GM19035 (cell line): ENCODE measurements around the gene DPYSL4.
"Not testable (repeated sequence)": the region's sequence is repeated elsewhere in the genome, so short reads cannot be mapped to it uniquely, and the experiment has no call there.

Source experiments
- ATAC-seq: cut with Tn5 transposase; IDR thresholded peaks from one replicate; pipeline ENCODE4 v1.9.1; 2021; ENCODE audit not compliant: unreplicated experiment

Gene DPYSL4

GRCh38 chr10:132149271-132149670 lies 37.5 kb upstream of the DPYSL4 start:
- ATAC-seq: no peak

GRCh38 chr10:132149917-132150316 lies 36.8 kb upstream of the DPYSL4 start:
- ATAC-seq: no peak

DNA sequence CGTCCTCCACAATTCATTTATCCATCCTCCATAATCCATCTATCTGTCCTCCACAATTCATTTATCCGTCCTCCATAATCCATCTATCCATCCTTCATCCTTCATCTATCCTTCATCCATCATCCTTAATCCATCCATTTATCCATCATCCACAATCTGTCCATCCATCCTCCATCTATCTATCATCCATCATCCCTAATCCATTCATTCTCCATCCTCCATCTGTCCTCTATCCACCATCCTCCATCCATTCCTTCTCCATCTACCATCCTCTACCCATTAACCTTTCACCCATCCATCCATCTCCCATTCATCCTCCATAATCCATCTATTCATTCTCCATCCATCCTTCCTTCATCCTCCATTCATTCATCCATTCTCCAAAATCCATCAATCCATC lies 36.0 kb upstream of the DPYSL4 start:
- ATAC-seq: no peak

DNA sequence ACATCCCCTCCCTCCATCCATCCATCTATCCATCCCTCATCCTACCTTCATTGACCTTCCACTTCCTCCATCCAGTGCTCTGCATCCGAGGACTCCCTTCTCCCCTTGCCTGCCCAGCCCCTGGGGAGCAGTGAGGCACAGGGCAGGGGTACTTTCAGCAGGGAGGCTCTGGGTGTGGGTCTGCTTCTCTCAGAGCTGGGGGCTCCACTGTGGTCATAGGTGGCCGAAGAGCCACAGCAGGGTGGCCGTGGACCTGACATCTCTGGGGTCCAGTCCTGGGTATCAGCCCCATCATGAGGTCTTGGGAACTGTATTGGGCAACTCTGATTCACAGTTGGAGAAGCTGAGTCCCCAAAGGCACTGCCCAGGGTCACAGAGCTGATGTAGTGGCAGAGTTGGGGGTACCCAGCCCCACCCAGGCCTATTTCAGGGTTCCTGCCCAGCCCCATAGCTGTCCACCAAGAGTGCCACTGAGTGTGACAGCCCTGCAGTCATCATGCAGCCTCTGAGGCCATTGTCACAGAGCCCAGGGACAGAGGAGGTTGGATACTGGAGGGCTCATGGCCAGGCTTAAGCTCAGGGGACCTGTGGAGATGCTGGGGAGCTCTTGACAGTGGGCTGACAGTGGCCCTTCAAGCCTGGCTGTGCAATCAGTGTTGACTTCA lies 35.3 kb upstream of the DPYSL4 start:
- no peak for ATAC-seq

DNA sequence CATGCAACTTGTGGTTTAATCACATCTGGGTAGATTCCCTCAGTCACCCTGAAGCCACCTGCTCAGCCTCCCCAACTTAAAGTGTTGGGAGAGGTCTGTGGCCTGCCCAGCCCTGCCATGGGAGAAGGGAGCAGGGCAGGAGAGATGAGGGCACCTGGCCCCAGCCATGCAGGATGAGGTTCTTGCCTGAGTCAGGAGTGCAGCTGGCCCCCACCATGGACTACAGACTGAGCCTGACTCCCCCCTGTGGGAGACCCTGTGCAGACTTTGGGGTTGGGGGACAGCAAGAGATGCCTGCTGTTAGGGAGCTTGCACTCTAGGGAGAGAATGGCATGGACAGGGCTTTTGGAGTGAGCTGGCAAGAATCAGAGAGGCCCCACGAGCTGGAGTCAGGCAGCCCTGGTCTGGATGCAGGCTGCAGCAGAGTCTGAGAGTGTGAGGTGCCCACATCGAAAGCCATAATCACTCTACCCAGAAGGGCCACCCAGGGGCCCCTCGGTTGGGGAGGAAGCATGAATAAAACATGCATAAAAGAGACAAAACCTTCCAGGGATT lies 34.7 kb upstream of the DPYSL4 start:
- no peak for ATAC-seq

- no peak for ATAC-seq
Measured at GRCh38 chr10:132152896-132153580, 33.7 kb upstream of the DPYSL4 start.

DNA sequence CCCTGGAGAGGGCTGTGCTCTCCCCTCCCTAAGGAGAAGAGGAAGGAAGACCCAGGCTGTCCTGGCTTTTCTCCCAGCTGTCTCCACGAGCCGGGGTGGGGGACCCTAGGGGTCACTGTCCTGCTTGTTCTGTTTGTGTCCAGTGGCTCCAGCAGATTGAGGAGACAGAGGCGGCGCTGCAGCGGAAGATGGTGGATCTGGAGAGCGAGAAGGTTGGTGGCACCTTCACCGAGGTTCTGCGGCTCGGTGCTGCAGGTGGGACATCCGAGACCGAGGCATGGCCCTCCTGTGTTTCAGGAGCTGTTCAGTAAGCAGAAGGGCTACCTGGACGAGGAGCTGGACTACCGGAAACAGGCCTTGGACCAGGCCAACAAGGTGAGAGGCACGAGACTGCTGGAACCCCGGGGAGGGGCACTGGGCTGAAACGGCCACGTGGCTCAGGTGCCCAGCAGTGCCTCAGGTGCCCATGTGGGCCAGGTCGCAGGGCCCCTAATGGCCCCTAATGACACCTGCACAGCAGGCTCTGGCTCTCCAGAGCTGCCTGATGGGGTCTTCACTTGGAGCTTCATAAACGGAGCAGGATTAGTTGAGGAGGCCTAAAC lies 33.0 kb upstream of the DPYSL4 start:
- ATAC-seq: no peak

GRCh38 chr10:132154440-132154839 lies 32.3 kb upstream of the DPYSL4 start:
- no peak for ATAC-seq

GRCh38 chr10:132154931-132155330 lies 31.8 kb upstream of the DPYSL4 start:
- no peak for ATAC-seq

DNA sequence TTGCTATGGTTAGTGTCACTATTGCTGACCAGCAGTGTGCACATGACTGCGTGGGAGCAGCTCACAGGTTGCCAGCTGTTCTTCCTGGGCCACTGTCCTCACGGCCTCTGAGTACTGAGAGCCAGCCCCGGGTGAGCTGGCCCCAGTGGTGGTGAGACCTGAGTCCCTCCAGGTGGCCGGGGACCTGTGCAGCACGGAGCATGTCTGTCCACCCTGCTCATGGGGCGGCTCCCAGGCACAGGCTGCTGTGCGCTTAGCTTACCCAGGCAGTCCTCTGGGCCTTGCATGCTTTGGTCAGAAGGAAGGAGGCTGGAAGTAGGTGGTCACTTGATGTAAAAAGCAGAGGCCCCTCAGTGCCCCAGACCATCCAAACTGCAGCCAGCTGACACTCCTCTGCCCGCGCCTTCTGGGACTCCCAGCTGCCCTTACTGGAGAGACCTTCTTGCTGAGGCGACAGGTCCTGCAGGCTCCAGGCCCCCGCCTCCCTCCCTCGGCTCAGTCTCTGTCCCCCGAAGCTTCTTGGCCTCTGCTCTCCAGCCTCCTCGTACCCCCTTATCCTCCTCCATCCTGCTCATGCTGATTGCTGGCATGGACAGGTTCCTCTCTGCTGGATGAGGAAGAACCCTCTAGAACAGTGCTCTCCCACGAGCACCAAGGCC lies 30.9 kb upstream of the DPYSL4 start:
- ATAC-seq: no peak

GRCh38 chr10:132156382-132156781 lies 30.4 kb upstream of the DPYSL4 start:
- ATAC-seq: no peak

DNA sequence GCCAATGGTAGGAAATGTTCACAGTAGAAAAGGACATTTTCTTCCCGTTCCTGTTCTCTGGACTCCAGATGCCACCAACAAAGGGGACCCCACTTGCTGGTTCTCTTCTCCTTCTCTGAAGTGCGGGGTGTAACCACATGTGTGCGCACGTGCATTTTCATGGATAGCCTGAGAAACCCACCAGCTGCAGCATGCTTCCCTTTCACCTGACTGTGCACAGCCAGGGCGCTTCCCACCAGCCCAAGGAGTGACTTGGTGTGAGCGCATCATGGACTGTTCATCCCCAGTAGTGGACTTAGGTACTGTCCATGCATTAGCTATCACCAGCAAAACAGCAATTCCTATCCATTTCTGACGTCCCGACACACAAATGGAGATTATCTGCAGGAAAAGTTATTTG lies 29.6 kb upstream of the DPYSL4 start:
- no peak for ATAC-seq

DNA sequence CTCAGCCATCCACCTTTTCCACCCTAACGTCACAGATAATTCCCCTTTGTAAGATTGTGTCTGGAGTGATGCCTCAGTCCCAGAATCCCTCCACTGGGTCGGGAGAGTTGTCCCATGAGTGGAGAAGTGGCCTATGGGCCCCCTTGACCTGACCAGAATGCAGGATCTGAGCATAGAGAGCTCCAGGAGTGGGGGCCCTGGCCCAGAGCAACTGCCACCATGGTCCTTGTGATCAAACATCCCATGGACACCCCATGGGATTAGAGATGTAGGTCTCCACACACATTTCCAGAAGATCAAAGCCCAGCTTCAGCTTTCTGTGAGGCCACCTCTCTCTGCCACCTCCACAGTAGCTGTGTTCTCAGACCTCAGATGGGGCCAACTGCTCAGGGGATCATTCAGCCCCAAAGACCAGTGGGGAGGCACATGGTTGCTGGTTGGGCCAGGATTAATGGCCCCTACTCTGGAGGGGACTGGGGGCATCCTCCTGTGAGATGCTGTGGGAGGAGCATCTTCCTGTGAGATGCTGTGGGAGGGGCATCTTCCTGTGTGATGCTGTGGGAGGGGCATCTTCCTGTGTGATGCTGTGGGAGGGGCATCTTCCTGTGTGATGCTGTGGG lies 28.5 kb upstream of the DPYSL4 start:
- no peak for ATAC-seq

GRCh38 chr10:132158823-132159222 lies 27.9 kb upstream of the DPYSL4 start:
- no peak for ATAC-seq

- not testable (repeated sequence) for ATAC-seq
Measured at GRCh38 chr10:132159302-132160230, 27.2 kb upstream of the DPYSL4 start.

- not testable (repeated sequence) for ATAC-seq
Measured at GRCh38 chr10:132160231-132160630, 26.5 kb upstream of the DPYSL4 start.

DNA sequence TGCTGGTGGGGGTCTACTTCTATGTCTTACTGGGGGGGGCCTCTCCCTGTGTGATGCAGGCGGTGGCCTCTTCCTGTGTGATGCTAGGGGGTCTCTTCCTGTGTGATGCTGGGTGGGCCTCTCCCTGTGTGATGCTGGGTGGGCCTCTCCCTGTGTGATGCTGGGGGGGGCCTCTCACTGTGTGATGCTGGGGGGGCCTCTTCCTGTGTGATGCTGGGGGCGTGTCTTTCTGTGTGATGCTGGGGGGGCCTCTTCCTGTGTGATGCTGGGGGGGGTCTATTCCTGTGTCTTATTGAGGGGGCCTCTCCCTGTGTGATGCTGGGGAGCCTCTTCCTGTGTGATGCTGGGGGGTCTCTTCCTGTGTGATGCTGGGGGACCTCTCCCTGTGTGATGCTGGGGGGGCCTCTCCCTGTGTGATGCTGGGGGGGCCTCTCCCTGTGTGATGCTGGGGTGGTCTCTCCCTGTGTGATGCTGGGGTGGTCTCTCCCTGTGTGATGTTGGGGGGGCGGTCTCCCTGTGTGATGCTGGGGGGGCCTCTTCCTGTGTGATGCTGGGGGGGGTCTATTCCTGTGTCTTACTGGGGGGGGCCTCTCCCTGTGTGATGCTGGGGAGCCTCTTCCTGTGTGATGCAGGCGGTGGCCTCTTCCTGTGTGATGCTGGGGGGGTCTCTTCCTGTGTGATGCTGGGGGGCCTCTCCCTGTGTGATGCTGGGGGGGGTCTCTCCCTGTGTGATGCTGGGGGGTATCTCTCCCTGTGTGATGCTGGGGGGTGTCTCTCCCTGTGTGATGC lies 25.7 kb upstream of the DPYSL4 start:
- ATAC-seq: not testable (repeated sequence)

DNA sequence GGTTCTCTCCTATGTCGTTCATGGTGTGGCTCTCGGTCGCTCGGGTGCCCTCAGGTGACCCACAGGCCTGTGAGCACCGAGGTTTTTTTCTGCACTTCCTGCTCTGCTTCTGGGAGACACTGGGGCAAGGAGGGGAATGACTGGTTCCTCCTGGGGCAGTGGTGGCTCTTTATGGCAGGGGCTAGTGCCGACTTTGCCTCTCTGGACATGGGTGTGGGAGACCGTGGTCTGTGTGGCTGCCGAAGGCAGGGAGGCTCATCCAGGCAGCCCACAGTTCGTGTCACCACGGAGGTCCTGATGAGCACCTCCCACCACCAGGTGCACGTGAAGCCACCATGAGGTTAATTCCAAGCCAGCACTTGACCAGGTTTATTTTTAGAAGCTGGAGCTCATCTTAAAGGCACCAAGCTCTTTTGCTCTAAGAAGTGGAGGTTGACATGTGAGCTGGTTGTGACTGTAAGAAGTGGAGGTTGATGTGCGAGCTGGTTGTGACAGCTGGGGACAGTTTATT lies 24.7 kb upstream of the DPYSL4 start:
- ATAC-seq: no peak
